Breast epithelium (tissue), 3 donors: ENCODE results near the gene ZNF426.

ENCODE experiments used
- CTCF ChIP-seq, 3 donors: fragments of 450-650 bp; IDR thresholded peaks; one replicate each; pipeline ENCODE4 v1.5.1; 2016 to 2017; ENCODE audit warnings: antibody characterized with exemption in 3 of 3, mild to moderate bottlenecking in 3 of 3, moderate library complexity in 3 of 3
- POLR2A ChIP-seq: fragments of 450-650 bp; IDR thresholded peaks from one replicate; pipeline ENCODE4 v1.6.1; 2016; ENCODE audit warnings: antibody characterized with exemption, mild to moderate bottlenecking, moderate library complexity
- POLR2AphosphoS5 ChIP-seq, 3 donors: sonication (generic); formaldehyde crosslinking; IDR thresholded peaks; one replicate each; pipeline ENCODE4 v1.6.1; 2017; ENCODE audit warnings: antibody characterized with exemption in 3 of 3

GRCh38 chr19:9487016-9487415, 51.4 kb downstream of the ZNF426 start:
- TF ChIP-seq CTCF (IDR thresholded peaks at IDR 0.05) = no peak
- no peak for TF ChIP-seq POLR2A
- no peak for TF ChIP-seq POLR2AphosphoS5 (IDR thresholded peaks at IDR 0.05)
